ENCODE data around the gene COL6A1. TPM values are rescaled to one million over a fixed set of nuclear protein-coding genes. Genes with fewer than 3 reads are reported as not detected.

COL6A1 gene
- total RNA-seq, 2 experiments from 2014 or later = 8.0 to 8.5 TPM

- H3K27me3 ChIP-seq (ENCODE audit: control insufficient read depth in 1 of 2, insufficient read depth in 2 of 2, low read length in 2 of 2) = no peaks in the 10 kb centered on the region
- DNase-seq (no peak), ATAC-seq (ENCODE audit: poor library complexity) (no peak)
- Mint-ChIP-seq H3K27me3 (no peaks in the 10 kb centered on the region), H3K36me3 (ENCODE audit: low read depth) (no peaks in the 10 kb centered on the region), H3K27ac (no peak overlapping the region), H3K9me3 (no peaks in the 10 kb centered on the region), H3K4me1 (ENCODE audit: low read depth) (no peaks in the 10 kb centered on the region), H3K4me3 (no peak overlapping the region)
- no peaks in the 10 kb centered on the region for H3K4me1 ChIP-seq (ENCODE audit: insufficient read depth, low read length)
- H3K9me3 ChIP-seq (ENCODE audit: control insufficient read depth in 1 of 2, insufficient read depth in 1 of 2, low read length in 2 of 2) = peaks cover 0 to 35% of the 10 kb centered on the region in 2 experiments
- H3K4me3 ChIP-seq (ENCODE audit: low read length) = no peak overlapping the region
- ChIA-PET CTCF (interaction anchor here (0.6 kb wide), 1 partner anchor 25 kb away, joined by 3 read pairs; no protein-coding TSS in a partner anchor), POLR2A (no interaction called here)
- TF ChIP-seq, protein P1, sequence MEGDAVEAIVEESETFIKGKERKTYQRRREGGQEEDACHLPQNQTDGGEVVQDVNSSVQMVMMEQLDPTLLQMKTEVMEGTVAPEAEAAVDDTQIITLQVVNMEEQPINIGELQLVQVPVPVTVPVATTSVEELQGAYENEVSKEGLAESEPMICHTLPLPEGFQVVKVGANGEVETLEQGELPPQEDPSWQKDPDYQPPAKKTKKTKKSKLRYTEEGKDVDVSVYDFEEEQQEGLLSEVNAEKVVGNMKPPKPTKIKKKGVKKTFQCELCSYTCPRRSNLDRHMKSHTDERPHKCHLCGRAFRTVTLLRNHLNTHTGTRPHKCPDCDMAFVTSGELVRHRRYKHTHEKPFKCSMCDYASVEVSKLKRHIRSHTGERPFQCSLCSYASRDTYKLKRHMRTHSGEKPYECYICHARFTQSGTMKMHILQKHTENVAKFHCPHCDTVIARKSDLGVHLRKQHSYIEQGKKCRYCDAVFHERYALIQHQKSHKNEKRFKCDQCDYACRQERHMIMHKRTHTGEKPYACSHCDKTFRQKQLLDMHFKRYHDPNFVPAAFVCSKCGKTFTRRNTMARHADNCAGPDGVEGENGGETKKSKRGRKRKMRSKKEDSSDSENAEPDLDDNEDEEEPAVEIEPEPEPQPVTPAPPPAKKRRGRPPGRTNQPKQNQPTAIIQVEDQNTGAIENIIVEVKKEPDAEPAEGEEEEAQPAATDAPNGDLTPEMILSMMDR (IDR thresholded peaks at IDR 0.05) = no peak
- no peak overlapping the region for H3K27ac ChIP-seq (ENCODE audit: low read depth in 1 of 2, low read length in 2 of 2)
- H3K36me3 ChIP-seq (ENCODE audit: insufficient read depth, low read length) = no peaks in the 10 kb centered on the region
- intact Hi-C loops (cut with DNase I, micrococcal nuclease) = no loop called here
Observed at GRCh38 chr21:46048926-46049889, 67.6 kb downstream of the COL6A1 start.

GRCh38 chr21:46049890-46050667, 68.5 kb downstream of the COL6A1 start:
- no peaks in the 10 kb centered on the region for H3K36me3 ChIP-seq (ENCODE audit: insufficient read depth, low read length)
- Mint-ChIP-seq H3K9me3 (no peaks in the 10 kb centered on the region), H3K4me3 (no peak overlapping the region), H3K36me3 (ENCODE audit: low read depth) (no peaks in the 10 kb centered on the region), H3K27me3 (no peaks in the 10 kb centered on the region), H3K4me1 (ENCODE audit: low read depth) (no peaks in the 10 kb centered on the region), H3K27ac (no peak overlapping the region)
- H3K27ac ChIP-seq (ENCODE audit: low read depth in 1 of 2, low read length in 2 of 2) = no peak overlapping the region
- intact Hi-C loops (cut with DNase I, micrococcal nuclease) = no loop called here
- no peak for ATAC-seq (ENCODE audit: poor library complexity)
- no peaks in the 10 kb centered on the region for H3K4me1 ChIP-seq (ENCODE audit: insufficient read depth, low read length)
- CTCF ChIA-PET = no interaction called here
- POLR2A ChIA-PET = no interaction called here
- DNase-seq = no peak
- H3K27me3 ChIP-seq (ENCODE audit: control insufficient read depth in 1 of 2, insufficient read depth in 2 of 2, low read length in 2 of 2) = no peaks in the 10 kb centered on the region
- H3K9me3 ChIP-seq (ENCODE audit: control insufficient read depth in 1 of 2, insufficient read depth in 1 of 2, low read length in 2 of 2) = peaks cover 0 to 35% of the 10 kb centered on the region in 2 experiments
- TF ChIP-seq, protein P1 (IDR thresholded peaks at IDR 0.05) = no peak
- no peak overlapping the region for H3K4me3 ChIP-seq (ENCODE audit: low read length)

DNA sequence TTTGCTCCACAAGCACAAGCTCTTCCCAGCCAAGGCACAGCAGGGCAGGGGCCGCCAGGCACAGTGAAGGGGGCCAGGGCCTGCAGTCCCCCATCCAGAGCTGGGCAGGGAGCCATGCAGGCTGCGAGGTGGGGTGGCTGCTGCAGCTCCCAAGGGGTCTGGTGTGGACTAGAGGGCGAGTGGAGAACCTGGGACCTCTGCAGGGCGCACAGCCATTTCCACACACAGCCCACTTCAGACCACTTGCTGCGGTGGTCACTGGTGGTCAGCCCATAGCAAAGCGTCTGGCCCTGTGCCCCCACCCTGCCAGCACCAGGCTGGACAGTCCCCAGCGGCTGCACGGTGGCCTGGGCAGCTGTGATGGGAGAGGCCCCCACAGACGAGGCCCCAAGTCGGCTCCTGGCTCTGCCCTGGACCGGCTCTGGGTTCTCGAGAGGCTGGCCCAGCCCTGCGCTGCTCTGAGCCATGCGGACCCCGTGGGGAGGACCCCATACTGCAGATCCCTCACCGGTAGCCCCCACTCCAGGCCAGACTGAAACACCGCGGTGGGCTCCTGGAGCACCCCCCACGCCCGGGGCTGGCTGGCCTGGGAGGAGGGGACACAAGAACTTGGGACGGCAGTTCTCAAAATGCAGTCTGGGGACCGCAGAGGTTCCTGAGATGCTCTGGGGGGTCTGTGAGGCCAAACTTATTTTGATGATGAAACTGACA, 69.3 kb downstream of the COL6A1 start:
- Histone ChIP-seq H3K4me1 (ENCODE audit: insufficient read depth, low read length) (no peaks in the 10 kb centered on the region), H3K27me3 (ENCODE audit: control insufficient read depth in 1 of 2, insufficient read depth in 2 of 2, low read length in 2 of 2) (no peaks in the 10 kb centered on the region), H3K4me3 (ENCODE audit: low read length) (no peak overlapping the region), H3K9me3 (ENCODE audit: control insufficient read depth in 1 of 2, insufficient read depth in 1 of 2, low read length in 2 of 2) (peaks cover 0 to 35% of the 10 kb centered on the region in 2 experiments), H3K36me3 (ENCODE audit: insufficient read depth, low read length) (no peaks in the 10 kb centered on the region), H3K27ac (ENCODE audit: low read depth in 1 of 2, low read length in 2 of 2) (no peak overlapping the region)
- no peak for ATAC-seq (ENCODE audit: poor library complexity)
- Mint-ChIP-seq H3K27me3 (no peaks in the 10 kb centered on the region), H3K36me3 (ENCODE audit: low read depth) (no peaks in the 10 kb centered on the region), H3K4me3 (no peak overlapping the region), H3K27ac (no peak overlapping the region), H3K4me1 (ENCODE audit: low read depth) (no peaks in the 10 kb centered on the region), H3K9me3 (no peaks in the 10 kb centered on the region)
- TF ChIP-seq, protein P1 (IDR thresholded peaks at IDR 0.05) = no peak
- DNase-seq = no peak
- ChIA-PET POLR2A (no interaction called here), CTCF (no interaction called here)
- intact Hi-C loops (cut with DNase I, micrococcal nuclease) = no loop called here

All from CD4-positive, alpha-beta T cell (primary cell).